Measurements from ENCODE around the gene ARHGAP33.

DNA sequence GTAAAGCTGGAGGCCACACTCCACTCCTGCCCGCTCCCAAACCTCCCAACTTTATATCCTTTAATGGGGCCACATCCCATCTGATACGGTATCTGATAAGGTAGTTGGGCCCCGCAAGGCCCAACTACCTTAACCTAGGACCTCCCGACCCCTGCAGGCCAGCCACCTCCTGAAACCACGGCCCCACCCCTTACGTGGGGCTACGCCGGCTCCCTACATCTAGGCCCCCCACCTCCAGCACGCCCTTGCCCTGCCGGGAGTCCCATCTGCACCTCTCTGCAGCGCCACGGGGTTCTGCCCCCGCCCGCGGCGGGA is 35.3 kb upstream of the ARHGAP33 start:
- TF ChIP-seq POLR2A (IDR thresholded peaks at IDR 0.05) (no peak), POLR2AphosphoS5 (IDR thresholded peaks at IDR 0.05) (no peak)
- TF ChIP-seq, protein P1, sequence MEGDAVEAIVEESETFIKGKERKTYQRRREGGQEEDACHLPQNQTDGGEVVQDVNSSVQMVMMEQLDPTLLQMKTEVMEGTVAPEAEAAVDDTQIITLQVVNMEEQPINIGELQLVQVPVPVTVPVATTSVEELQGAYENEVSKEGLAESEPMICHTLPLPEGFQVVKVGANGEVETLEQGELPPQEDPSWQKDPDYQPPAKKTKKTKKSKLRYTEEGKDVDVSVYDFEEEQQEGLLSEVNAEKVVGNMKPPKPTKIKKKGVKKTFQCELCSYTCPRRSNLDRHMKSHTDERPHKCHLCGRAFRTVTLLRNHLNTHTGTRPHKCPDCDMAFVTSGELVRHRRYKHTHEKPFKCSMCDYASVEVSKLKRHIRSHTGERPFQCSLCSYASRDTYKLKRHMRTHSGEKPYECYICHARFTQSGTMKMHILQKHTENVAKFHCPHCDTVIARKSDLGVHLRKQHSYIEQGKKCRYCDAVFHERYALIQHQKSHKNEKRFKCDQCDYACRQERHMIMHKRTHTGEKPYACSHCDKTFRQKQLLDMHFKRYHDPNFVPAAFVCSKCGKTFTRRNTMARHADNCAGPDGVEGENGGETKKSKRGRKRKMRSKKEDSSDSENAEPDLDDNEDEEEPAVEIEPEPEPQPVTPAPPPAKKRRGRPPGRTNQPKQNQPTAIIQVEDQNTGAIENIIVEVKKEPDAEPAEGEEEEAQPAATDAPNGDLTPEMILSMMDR (IDR thresholded peaks at IDR 0.05), result no peak
